Measurements from ENCODE around the gene PUDP.
"Not testable (repeated sequence)": the region's sequence is repeated elsewhere in the genome, so short reads cannot be mapped to it uniquely, and the experiment has no call there.

The PUDP gene

DNA sequence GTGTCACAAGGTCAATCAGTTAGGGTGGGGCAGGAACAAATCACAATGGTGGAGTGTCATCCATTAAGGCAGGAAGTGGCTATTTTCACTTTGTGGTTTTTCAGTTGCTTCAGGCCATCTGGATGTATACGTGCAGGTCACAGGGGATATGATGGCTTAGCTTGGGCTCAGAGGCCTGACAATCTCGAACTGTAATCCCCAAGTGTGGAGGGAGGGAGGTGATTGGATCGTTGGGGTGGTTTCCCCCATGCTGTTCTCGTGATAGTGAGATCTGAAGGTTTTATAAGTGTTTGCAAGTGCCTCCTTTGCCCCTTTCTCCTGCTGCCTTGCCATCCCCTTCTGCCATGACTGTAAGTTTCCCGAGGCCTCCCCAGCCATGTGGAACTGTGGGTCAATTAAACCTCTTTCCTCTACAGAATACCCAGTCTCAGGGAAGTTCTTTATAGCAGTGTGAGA lies 37.1 kb downstream of the PUDP start:
- Histone ChIP-seq H3K4me1 (ENCODE audit: control insufficient read depth, insufficient read depth, low read length, unreplicated experiment) (peaks cover 2% of the 10 kb centered on the region), H3K79me2 (ENCODE audit: control insufficient read depth, insufficient read depth, low read length, unreplicated experiment) (peaks cover 29% of the 10 kb centered on the region), H3K4me3 (ENCODE audit: low read depth, low read length) (no peak overlapping the region), H3K27ac (ENCODE audit: low read depth, low read length) (no peak overlapping the region), H3K36me3 (ENCODE audit: insufficient read depth, low read length) (no peaks in the 10 kb centered on the region), H3K27me3 (ENCODE audit: insufficient read depth, low read length) (no peaks in the 10 kb centered on the region), H2AFZ (ENCODE audit: low read length, unreplicated experiment) (no peak overlapping the region)

DNA sequence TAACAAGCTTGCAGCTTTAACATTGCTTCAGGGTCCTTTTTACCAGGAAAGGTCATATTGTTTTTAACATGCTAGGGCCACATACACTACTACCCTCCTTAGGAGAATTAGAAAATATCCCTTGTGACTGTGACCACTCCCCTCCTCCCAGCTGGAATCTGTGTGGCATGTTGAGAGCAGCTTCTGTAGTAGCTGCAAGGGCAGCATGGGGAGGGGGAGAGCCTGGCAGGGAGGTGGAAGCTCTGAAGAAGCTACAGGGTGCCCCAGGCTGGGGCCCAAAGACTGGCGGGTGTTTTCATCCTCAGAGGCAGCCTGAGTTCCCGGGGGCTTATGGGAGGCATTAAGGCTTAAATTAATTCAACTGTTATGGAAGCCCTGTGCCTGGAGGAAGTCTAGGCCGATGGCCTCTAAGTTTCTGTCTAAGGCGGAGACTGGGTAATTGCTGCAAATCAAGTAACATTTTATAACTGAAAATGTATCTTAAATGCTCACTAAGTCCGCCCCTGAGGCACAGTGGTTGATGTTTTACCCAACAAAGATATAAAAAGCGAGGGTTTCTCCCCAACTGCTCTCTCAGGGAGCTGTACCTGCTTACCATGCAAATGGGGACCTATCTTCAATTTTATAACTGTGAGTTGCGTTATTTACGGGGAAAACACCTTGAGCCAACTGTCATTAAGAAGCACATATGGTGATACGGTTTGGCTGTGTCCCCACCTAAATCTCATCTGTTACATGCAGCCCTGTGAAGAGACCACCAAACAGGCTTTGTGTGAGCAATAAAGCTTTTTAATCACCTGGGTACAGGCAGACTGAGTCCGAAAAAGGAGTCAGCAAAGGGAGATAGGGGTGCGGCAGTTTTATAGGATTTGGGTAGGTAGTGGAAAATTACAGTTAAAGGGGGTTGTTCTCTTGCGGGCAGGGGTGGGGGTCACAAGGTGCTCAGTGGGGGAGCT lies 37.8 kb downstream of the PUDP start:
- peaks cover 2% of the 10 kb centered on the region for H3K4me1 ChIP-seq (ENCODE audit: control insufficient read depth, insufficient read depth, low read length, unreplicated experiment)
- peaks cover 22% of the 10 kb centered on the region for H3K79me2 ChIP-seq (ENCODE audit: control insufficient read depth, insufficient read depth, low read length, unreplicated experiment)
- H2AFZ ChIP-seq (ENCODE audit: low read length, unreplicated experiment) = no peak overlapping the region
- no peak overlapping the region for H3K4me3 ChIP-seq (ENCODE audit: low read depth, low read length)
- H3K27me3 ChIP-seq (ENCODE audit: insufficient read depth, low read length) = no peaks in the 10 kb centered on the region
- no peak overlapping the region for H3K27ac ChIP-seq (ENCODE audit: low read depth, low read length)
- H3K36me3 ChIP-seq (ENCODE audit: insufficient read depth, low read length) = 0 out of 2 replicates have a peak, but pooled peaks cover 5% of the 10 kb centered on the region

DNA sequence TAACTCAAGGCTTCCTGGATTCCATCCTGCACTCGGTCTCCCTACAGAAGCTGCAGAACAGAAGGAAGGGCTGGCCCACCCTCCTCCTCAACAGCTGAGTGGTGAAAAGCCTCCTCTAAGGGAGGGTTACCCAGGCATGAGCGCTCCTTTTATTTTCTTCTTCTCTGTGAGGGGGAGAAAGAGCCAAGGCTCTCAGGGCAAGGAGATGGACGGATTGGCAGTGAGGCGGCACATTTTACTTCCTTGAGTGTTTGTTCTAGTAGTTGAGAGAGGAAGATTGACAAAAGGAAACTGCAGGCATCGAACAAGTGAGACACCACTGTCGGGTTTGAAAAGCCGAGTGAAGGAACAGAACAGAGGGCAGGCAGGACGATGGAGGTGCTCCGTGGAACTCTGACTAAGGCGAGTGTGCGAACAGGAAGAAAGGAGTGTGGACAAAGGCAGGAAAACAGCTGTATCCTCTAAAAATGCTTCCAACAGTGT lies 38.9 kb downstream of the PUDP start:
- no peak overlapping the region for H3K4me3 ChIP-seq (ENCODE audit: low read depth, low read length)
- no peak overlapping the region for H3K27ac ChIP-seq (ENCODE audit: low read depth, low read length)
- no peak overlapping the region for H2AFZ ChIP-seq (ENCODE audit: low read length, unreplicated experiment)
- H3K79me2 ChIP-seq (ENCODE audit: control insufficient read depth, insufficient read depth, low read length, unreplicated experiment) = peaks cover 18% of the 10 kb centered on the region
- 0 out of 2 replicates have a peak, but pooled peaks cover 10% of the 10 kb centered on the region for H3K36me3 ChIP-seq (ENCODE audit: insufficient read depth, low read length)
- no peaks in the 10 kb centered on the region for H3K27me3 ChIP-seq (ENCODE audit: insufficient read depth, low read length)
- peaks cover 2% of the 10 kb centered on the region for H3K4me1 ChIP-seq (ENCODE audit: control insufficient read depth, insufficient read depth, low read length, unreplicated experiment)

DNA sequence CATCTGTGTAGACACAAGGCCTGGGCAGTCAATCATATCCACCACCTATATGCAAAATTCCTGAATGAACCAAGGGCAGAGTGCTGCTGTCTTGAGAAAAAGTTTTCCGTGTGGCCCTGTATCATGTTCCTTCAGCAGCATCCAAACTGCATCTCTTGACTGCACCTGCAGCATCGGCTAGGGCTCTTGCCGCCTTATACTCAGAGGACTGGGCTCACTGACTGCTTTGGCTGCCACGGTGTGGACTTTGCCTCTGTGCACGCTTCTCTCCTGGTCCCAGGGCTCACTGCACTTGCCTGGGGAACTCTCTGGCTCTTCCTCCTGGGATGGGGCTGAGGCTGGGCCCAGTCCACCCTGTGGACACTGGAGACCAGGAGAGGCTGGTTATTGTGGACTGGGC lies 39.9 kb downstream of the PUDP start:
- Histone ChIP-seq H3K27me3 (ENCODE audit: insufficient read depth, low read length) (no peaks in the 10 kb centered on the region), H2AFZ (ENCODE audit: low read length, unreplicated experiment) (no peak overlapping the region), H3K27ac (ENCODE audit: low read depth, low read length) (no peak overlapping the region), H3K4me3 (ENCODE audit: low read depth, low read length) (no peak overlapping the region), H3K79me2 (ENCODE audit: control insufficient read depth, insufficient read depth, low read length, unreplicated experiment) (peaks cover 20% of the 10 kb centered on the region), H3K36me3 (ENCODE audit: insufficient read depth, low read length) (peaks cover 19% of the 10 kb centered on the region), H3K4me1 (ENCODE audit: control insufficient read depth, insufficient read depth, low read length, unreplicated experiment) (peaks cover 2% of the 10 kb centered on the region)

- Histone ChIP-seq H3K27ac (ENCODE audit: low read depth, low read length) (no peak overlapping the region), H3K4me1 (ENCODE audit: control insufficient read depth, insufficient read depth, low read length, unreplicated experiment) (peaks cover 2% of the 10 kb centered on the region), H3K4me3 (ENCODE audit: low read depth, low read length) (no peak overlapping the region), H3K27me3 (ENCODE audit: insufficient read depth, low read length) (no peaks in the 10 kb centered on the region), H3K79me2 (ENCODE audit: control insufficient read depth, insufficient read depth, low read length, unreplicated experiment) (peaks cover 14% of the 10 kb centered on the region), H3K36me3 (ENCODE audit: insufficient read depth, low read length) (peaks cover 24% of the 10 kb centered on the region), H2AFZ (ENCODE audit: low read length, unreplicated experiment) (no peak overlapping the region)
Observed at GRCh38 chrX:7106649-7107048, 41.3 kb downstream of the PUDP start.

- Histone ChIP-seq H3K27ac (ENCODE audit: low read depth, low read length) (no peak overlapping the region), H3K4me3 (ENCODE audit: low read depth, low read length) (no peak overlapping the region), H3K79me2 (ENCODE audit: control insufficient read depth, insufficient read depth, low read length, unreplicated experiment) (peaks cover 24% of the 10 kb centered on the region), H3K4me1 (ENCODE audit: control insufficient read depth, insufficient read depth, low read length, unreplicated experiment) (no peaks in the 10 kb centered on the region), H2AFZ (ENCODE audit: low read length, unreplicated experiment) (no peak overlapping the region), H3K27me3 (ENCODE audit: insufficient read depth, low read length) (no peaks in the 10 kb centered on the region), H3K36me3 (ENCODE audit: insufficient read depth, low read length) (peaks cover 24% of the 10 kb centered on the region)
Observed at GRCh38 chrX:7102119-7102518, 45.8 kb downstream of the PUDP start.

DNA sequence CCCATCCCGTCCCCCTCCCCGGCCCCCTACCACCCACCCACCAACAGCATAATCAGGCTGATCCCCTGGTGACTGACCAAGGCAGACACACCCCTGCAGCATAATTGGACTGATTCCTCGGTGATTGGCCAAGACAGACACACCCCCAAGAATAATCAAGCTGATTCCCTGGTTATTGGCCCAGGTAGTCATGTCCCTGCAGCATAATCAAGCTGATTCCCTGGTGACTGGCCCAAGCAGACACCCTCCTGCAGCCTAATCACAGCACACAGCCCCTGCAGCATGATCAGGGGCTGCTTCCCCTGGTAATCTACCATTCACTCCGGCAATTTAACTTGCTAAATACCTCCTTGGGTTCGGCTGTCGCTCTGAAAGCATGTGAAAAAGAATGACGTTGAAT lies 47.9 kb downstream of the PUDP start:
- Histone ChIP-seq H3K4me3 (ENCODE audit: low read depth, low read length) (no peak overlapping the region), H2AFZ (ENCODE audit: low read length, unreplicated experiment) (no peak overlapping the region), H3K36me3 (ENCODE audit: insufficient read depth, low read length) (peaks cover 19% of the 10 kb centered on the region), H3K79me2 (ENCODE audit: control insufficient read depth, insufficient read depth, low read length, unreplicated experiment) (peaks cover 20% of the 10 kb centered on the region), H3K27ac (ENCODE audit: low read depth, low read length) (no peak overlapping the region), H3K4me1 (ENCODE audit: control insufficient read depth, insufficient read depth, low read length, unreplicated experiment) (no peaks in the 10 kb centered on the region), H3K27me3 (ENCODE audit: insufficient read depth, low read length) (no peaks in the 10 kb centered on the region)

GRCh38 chrX:7095657-7096056 lies 52.3 kb downstream of the PUDP start:
- H3K27ac ChIP-seq (ENCODE audit: low read depth, low read length); H3K36me3 ChIP-seq (ENCODE audit: insufficient read depth, low read length): not testable (repeated sequence)
- peaks cover 21% of the 10 kb centered on the region for H3K79me2 ChIP-seq (ENCODE audit: control insufficient read depth, insufficient read depth, low read length, unreplicated experiment)

GRCh38 chrX:7093305-7093704 lies 54.6 kb downstream of the PUDP start:
- Histone ChIP-seq H3K4me3 (ENCODE audit: low read depth, low read length) (no peak overlapping the region), H3K27me3 (ENCODE audit: insufficient read depth, low read length) (no peaks in the 10 kb centered on the region), H3K36me3 (ENCODE audit: insufficient read depth, low read length) (no peaks in the 10 kb centered on the region), H3K79me2 (ENCODE audit: control insufficient read depth, insufficient read depth, low read length, unreplicated experiment) (peaks cover 17% of the 10 kb centered on the region), H3K4me1 (ENCODE audit: control insufficient read depth, insufficient read depth, low read length, unreplicated experiment) (no peaks in the 10 kb centered on the region), H3K27ac (ENCODE audit: low read depth, low read length) (no peak overlapping the region), H2AFZ (ENCODE audit: low read length, unreplicated experiment) (no peak overlapping the region)

More at GRCh38 chrX:7095657-7096056, 52.3 kb downstream of the PUDP start:
- H2AFZ ChIP-seq (ENCODE audit: low read length, unreplicated experiment); H3K4me1 ChIP-seq (ENCODE audit: control insufficient read depth, insufficient read depth, low read length, unreplicated experiment); H3K4me3 ChIP-seq (ENCODE audit: low read depth, low read length); H3K27me3 ChIP-seq (ENCODE audit: insufficient read depth, low read length): not testable (repeated sequence)

DNA sequence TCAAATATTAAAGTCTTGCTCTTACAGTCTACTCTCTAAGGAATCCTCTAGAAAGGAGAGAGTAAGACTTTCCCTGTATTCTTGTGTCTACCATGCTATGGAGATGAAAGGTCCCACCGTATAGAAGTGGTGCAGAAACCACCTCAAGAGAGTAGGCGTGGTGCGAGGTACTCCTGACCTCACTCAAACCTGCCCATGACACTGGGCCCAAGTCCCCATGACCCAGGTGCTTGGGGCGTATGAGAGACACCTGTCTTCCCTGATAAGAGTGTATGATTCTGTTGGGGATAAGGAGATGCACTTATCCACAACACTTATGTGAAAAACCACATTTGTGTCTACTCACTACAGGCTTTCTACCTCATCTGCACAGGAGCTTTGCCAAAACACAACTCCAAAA lies 55.4 kb downstream of the PUDP start:
- Histone ChIP-seq H3K4me1 (ENCODE audit: control insufficient read depth, insufficient read depth, low read length, unreplicated experiment) (no peaks in the 10 kb centered on the region), H3K36me3 (ENCODE audit: insufficient read depth, low read length) (no peaks in the 10 kb centered on the region), H3K27me3 (ENCODE audit: insufficient read depth, low read length) (no peaks in the 10 kb centered on the region), H3K27ac (ENCODE audit: low read depth, low read length) (no peak overlapping the region), H3K4me3 (ENCODE audit: low read depth, low read length) (no peak overlapping the region), H3K79me2 (ENCODE audit: control insufficient read depth, insufficient read depth, low read length, unreplicated experiment) (peaks cover 13% of the 10 kb centered on the region), H2AFZ (ENCODE audit: low read length, unreplicated experiment) (no peak overlapping the region)

GRCh38 chrX:7091923-7092322 lies 56.0 kb downstream of the PUDP start:
- Histone ChIP-seq H3K4me1 (ENCODE audit: control insufficient read depth, insufficient read depth, low read length, unreplicated experiment) (no peaks in the 10 kb centered on the region), H3K79me2 (ENCODE audit: control insufficient read depth, insufficient read depth, low read length, unreplicated experiment) (peaks cover 11% of the 10 kb centered on the region), H2AFZ (ENCODE audit: low read length, unreplicated experiment) (no peak overlapping the region), H3K27me3 (ENCODE audit: insufficient read depth, low read length) (no peaks in the 10 kb centered on the region), H3K36me3 (ENCODE audit: insufficient read depth, low read length) (no peaks in the 10 kb centered on the region), H3K27ac (ENCODE audit: low read depth, low read length) (no peak overlapping the region), H3K4me3 (ENCODE audit: low read depth, low read length) (no peak overlapping the region)
